ENCODE measurements around the gene ATP10D.

The ATP10D gene

DNA sequence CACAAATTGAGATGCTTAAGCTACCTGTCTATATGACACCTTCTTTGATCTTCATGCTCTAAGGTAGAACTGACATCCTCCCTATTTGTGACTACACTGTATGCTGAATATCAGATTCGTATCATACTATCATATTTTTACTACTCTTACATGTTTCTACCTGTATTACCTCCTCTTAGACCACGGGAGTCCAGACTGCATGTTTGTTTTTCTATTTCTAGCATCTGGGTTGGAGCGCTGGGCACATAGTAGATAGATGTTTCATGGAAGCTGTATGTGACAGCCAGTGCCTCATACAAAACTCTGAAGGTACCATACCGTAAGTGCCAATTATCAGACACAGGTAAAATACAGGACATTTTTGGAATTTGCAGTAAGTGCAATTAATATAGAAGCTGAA is 47.6 kb downstream of the ATP10D start:
- no peaks in the 10 kb centered on the region for H3K9me3 ChIP-seq (replicated peaks in 1 of 2; ENCODE audit: control insufficient read depth in 2 of 2, insufficient read depth in 1 of 2, low read depth in 1 of 2, low read length in 2 of 2)
- WGBS, 2 donors (ENCODE audit: extremely low coverage in 2 of 2, insufficient read length in 2 of 2, insufficient replicate concordance in 1 of 2), result no CpG with 5 or more reads among the region's 4 CpGs
- H3K4ac ChIP-seq (ENCODE audit: low read length), result no peak overlapping the region
- no peak for DNase-seq (ENCODE audit: low spot score)
- no peak overlapping the region for H4K8ac ChIP-seq (ENCODE audit: low read depth, low read length)
- H3K4me2 ChIP-seq (ENCODE audit: insufficient read depth, low read length, poor library complexity, severe bottlenecking), result no peak overlapping the region
- H2BK15ac ChIP-seq (ENCODE audit: low read length), result no peak overlapping the region
- no peak overlapping the region for H4K91ac ChIP-seq (ENCODE audit: low read depth, low read length, poor library complexity)
- no peak overlapping the region for H3K27ac ChIP-seq (replicated peaks; ENCODE audit: low read length)
- peaks cover 8 to 12% of the 10 kb centered on the region in 2 donors for H3K4me1 ChIP-seq (ENCODE audit: control insufficient read depth in 2 of 2, insufficient read depth in 1 of 2, low read depth in 1 of 2, low read length in 2 of 2)
- H3K23ac ChIP-seq (ENCODE audit: low read depth, low read length, poor library complexity), result no peak overlapping the region
- no peak overlapping the region for H3K9ac ChIP-seq (ENCODE audit: low read depth, low read length, poor library complexity)
- no peaks in the 10 kb centered on the region for H3K79me1 ChIP-seq (ENCODE audit: low read depth, low read length)
- no peak overlapping the region for H3K18ac ChIP-seq (ENCODE audit: low read length)
- no peak overlapping the region for H3K14ac ChIP-seq (ENCODE audit: low read length)
- H2BK12ac ChIP-seq (ENCODE audit: low read length), result no peak overlapping the region
- H2AK5ac ChIP-seq (ENCODE audit: low read depth, low read length), result no peak overlapping the region
- H2AFZ ChIP-seq (ENCODE audit: low read length), result no peak overlapping the region
- no peak overlapping the region for H3K4me3 ChIP-seq (ENCODE audit: low read length in 2 of 2)
- no peak overlapping the region for H2BK5ac ChIP-seq (ENCODE audit: low read length)
- H2BK120ac ChIP-seq (ENCODE audit: low read depth, low read length), result no peak overlapping the region
- no peaks in the 10 kb centered on the region for H3K36me3 ChIP-seq (replicated peaks in 1 of 2; ENCODE audit: control insufficient read depth in 2 of 2, insufficient read depth in 2 of 2, low read length in 2 of 2)
- H3K27me3 ChIP-seq (ENCODE audit: control insufficient read depth in 3 of 3, insufficient read depth in 3 of 3, low read depth in 1 of 3, low read length in 3 of 3), result no peaks in the 10 kb centered on the region

DNA sequence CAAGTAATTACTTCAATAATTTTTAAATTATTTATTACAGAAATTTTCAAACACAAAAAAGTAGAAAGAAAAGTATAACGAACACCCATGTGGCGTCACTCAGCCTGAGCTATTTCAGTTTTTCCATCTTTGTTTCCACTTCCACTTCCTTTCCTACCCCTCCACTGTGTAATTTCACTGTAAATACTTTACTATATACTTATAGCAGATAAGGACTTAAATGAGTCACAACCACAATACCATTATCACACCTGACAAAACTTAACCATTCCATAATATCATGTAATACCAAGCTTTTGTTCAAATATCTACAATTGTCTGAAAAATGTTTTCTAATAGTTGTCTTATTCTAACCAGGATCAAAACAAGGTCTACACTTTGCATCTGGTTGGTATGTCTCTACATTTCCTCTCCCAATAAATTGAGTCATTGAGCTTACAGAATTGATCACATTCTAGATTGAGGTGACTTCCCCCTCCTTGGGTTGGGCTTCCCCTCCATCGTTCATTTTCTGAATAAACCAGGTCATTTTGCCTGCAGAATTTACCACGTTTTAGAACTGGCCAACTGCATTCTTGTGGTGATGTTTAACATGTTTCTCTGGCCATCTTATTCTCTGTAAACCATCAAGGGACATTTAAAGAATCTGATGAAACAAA is 48.7 kb downstream of the ATP10D start:
- Histone ChIP-seq H3K23ac (ENCODE audit: low read depth, low read length, poor library complexity) (no peak overlapping the region), H3K14ac (ENCODE audit: low read length) (no peak overlapping the region), H3K4me1 (ENCODE audit: control insufficient read depth in 2 of 2, insufficient read depth in 1 of 2, low read depth in 1 of 2, low read length in 2 of 2) (peaks cover 8 to 12% of the 10 kb centered on the region in 2 donors), H4K8ac (ENCODE audit: low read depth, low read length) (no peak overlapping the region), H2AK5ac (ENCODE audit: low read depth, low read length) (no peak overlapping the region), H4K91ac (ENCODE audit: low read depth, low read length, poor library complexity) (no peak overlapping the region), H2BK120ac (ENCODE audit: low read depth, low read length) (no peak overlapping the region), H2AFZ (ENCODE audit: low read length) (no peak overlapping the region), H3K9me3 (replicated peaks in 1 of 2; ENCODE audit: control insufficient read depth in 2 of 2, insufficient read depth in 1 of 2, low read depth in 1 of 2, low read length in 2 of 2) (no peaks in the 10 kb centered on the region), H3K18ac (ENCODE audit: low read length) (no peak overlapping the region), H2BK12ac (ENCODE audit: low read length) (no peak overlapping the region), H3K79me1 (ENCODE audit: low read depth, low read length) (no peaks in the 10 kb centered on the region), H3K9ac (ENCODE audit: low read depth, low read length, poor library complexity) (no peak overlapping the region), H3K4me3 (ENCODE audit: low read length in 2 of 2) (no peak overlapping the region), H3K4ac (ENCODE audit: low read length) (no peak overlapping the region), H3K36me3 (replicated peaks in 1 of 2; ENCODE audit: control insufficient read depth in 2 of 2, insufficient read depth in 2 of 2, low read length in 2 of 2) (no peaks in the 10 kb centered on the region), H3K27me3 (ENCODE audit: control insufficient read depth in 3 of 3, insufficient read depth in 3 of 3, low read depth in 1 of 3, low read length in 3 of 3) (no peaks in the 10 kb centered on the region), H3K4me2 (ENCODE audit: insufficient read depth, low read length, poor library complexity, severe bottlenecking) (no peak overlapping the region), H2BK5ac (ENCODE audit: low read length) (no peak overlapping the region), H3K27ac (replicated peaks; ENCODE audit: low read length) (no peak overlapping the region), H2BK15ac (ENCODE audit: low read length) (no peak overlapping the region)
- WGBS, 2 donors (ENCODE audit: extremely low coverage in 2 of 2, insufficient read length in 2 of 2, insufficient replicate concordance in 1 of 2), result no CpG with 5 or more reads among the region's 4 CpGs
- no peak for DNase-seq (ENCODE audit: low spot score)

DNA sequence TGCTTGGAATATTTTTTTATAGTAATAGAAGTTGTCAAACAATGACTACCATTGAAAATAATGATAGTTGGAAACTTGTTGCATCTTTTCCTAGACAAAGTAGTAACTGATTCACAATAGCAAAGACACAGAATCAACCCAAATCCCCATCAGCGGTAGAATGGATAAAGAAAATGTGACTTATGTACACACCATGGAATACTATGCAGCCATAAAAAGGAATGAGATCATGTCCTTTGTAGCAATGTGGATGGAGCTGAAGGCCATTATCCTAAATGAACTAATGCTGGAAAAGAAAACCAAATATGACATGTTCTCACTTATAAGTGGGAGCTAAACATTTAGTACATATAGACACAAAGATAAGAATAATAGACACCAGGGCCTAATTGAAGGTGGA is 49.7 kb downstream of the ATP10D start:
- Histone ChIP-seq H3K4me3 (ENCODE audit: low read length in 2 of 2) (no peak overlapping the region), H2BK12ac (ENCODE audit: low read length) (no peak overlapping the region), H3K27me3 (ENCODE audit: control insufficient read depth in 3 of 3, insufficient read depth in 3 of 3, low read depth in 1 of 3, low read length in 3 of 3) (no peaks in the 10 kb centered on the region), H3K18ac (ENCODE audit: low read length) (no peak overlapping the region), H3K79me1 (ENCODE audit: low read depth, low read length) (no peaks in the 10 kb centered on the region), H2AFZ (ENCODE audit: low read length) (no peak overlapping the region), H3K9ac (ENCODE audit: low read depth, low read length, poor library complexity) (no peak overlapping the region), H3K27ac (replicated peaks; ENCODE audit: low read length) (no peak overlapping the region), H3K4me2 (ENCODE audit: insufficient read depth, low read length, poor library complexity, severe bottlenecking) (no peak overlapping the region), H3K9me3 (replicated peaks in 1 of 2; ENCODE audit: control insufficient read depth in 2 of 2, insufficient read depth in 1 of 2, low read depth in 1 of 2, low read length in 2 of 2) (no peaks in the 10 kb centered on the region), H4K8ac (ENCODE audit: low read depth, low read length) (no peak overlapping the region), H2BK15ac (ENCODE audit: low read length) (no peak overlapping the region), H2BK120ac (ENCODE audit: low read depth, low read length) (no peak overlapping the region), H3K4me1 (ENCODE audit: control insufficient read depth in 2 of 2, insufficient read depth in 1 of 2, low read depth in 1 of 2, low read length in 2 of 2) (peaks cover 8 to 12% of the 10 kb centered on the region in 2 donors), H4K91ac (ENCODE audit: low read depth, low read length, poor library complexity) (no peak overlapping the region), H3K23ac (ENCODE audit: low read depth, low read length, poor library complexity) (no peak overlapping the region), H2BK5ac (ENCODE audit: low read length) (no peak overlapping the region), H2AK5ac (ENCODE audit: low read depth, low read length) (no peak overlapping the region), H3K14ac (ENCODE audit: low read length) (no peak overlapping the region), H3K4ac (ENCODE audit: low read length) (no peak overlapping the region), H3K36me3 (replicated peaks in 1 of 2; ENCODE audit: control insufficient read depth in 2 of 2, insufficient read depth in 2 of 2, low read length in 2 of 2) (no peaks in the 10 kb centered on the region)
- DNase-seq (ENCODE audit: low spot score), result no peak
- no CpG with 5 or more reads among the region's 1 CpG for WGBS, 2 donors (ENCODE audit: extremely low coverage in 2 of 2, insufficient read length in 2 of 2, insufficient replicate concordance in 1 of 2)

DNA sequence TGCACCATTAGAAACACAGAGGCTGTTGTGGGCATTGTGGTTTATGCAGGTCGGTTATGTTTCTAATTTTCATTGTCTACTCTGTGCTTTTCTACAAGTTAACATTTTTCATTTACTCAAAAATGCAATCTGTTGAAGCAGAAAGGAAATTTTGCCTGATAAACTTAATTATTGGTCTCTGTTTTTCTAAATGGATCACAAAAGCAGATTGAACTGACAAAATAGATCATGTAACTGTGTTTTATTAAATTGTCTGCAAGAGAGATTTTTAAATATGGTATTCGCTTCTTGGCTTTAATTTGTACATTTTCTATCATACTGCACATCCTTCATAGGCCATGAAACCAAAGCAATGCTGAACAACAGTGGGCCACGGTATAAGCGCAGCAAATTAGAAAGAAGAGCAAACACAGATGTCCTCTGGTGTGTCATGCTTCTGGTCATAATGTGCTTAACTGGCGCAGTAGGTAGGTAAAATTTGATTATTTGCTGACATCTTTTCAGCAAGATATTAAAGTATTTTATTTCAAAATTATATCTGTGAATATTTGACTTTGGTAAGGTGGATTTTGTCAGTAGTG is 50.6 kb downstream of the ATP10D start:
- Histone ChIP-seq H3K36me3 (replicated peaks in 1 of 2; ENCODE audit: control insufficient read depth in 2 of 2, insufficient read depth in 2 of 2, low read length in 2 of 2) (no peaks in the 10 kb centered on the region), H3K27me3 (ENCODE audit: control insufficient read depth in 3 of 3, insufficient read depth in 3 of 3, low read depth in 1 of 3, low read length in 3 of 3) (no peaks in the 10 kb centered on the region), H3K27ac (replicated peaks; ENCODE audit: low read length) (no peak overlapping the region), H3K4me1 (ENCODE audit: control insufficient read depth in 2 of 2, insufficient read depth in 1 of 2, low read depth in 1 of 2, low read length in 2 of 2) (peaks cover 8 to 12% of the 10 kb centered on the region in 2 donors), H2BK5ac (ENCODE audit: low read length) (no peak overlapping the region), H4K91ac (ENCODE audit: low read depth, low read length, poor library complexity) (no peak overlapping the region), H3K4ac (ENCODE audit: low read length) (no peak overlapping the region), H2AK5ac (ENCODE audit: low read depth, low read length) (no peak overlapping the region), H2AFZ (ENCODE audit: low read length) (no peak overlapping the region), H3K18ac (ENCODE audit: low read length) (no peak overlapping the region), H3K14ac (ENCODE audit: low read length) (no peak overlapping the region), H3K79me1 (ENCODE audit: low read depth, low read length) (no peaks in the 10 kb centered on the region), H3K4me2 (ENCODE audit: insufficient read depth, low read length, poor library complexity, severe bottlenecking) (no peak overlapping the region), H3K4me3 (ENCODE audit: low read length in 2 of 2) (no peak overlapping the region), H2BK12ac (ENCODE audit: low read length) (no peak overlapping the region), H3K9ac (ENCODE audit: low read depth, low read length, poor library complexity) (no peak overlapping the region), H2BK120ac (ENCODE audit: low read depth, low read length) (no peak overlapping the region), H3K23ac (ENCODE audit: low read depth, low read length, poor library complexity) (no peak overlapping the region), H3K9me3 (replicated peaks in 1 of 2; ENCODE audit: control insufficient read depth in 2 of 2, insufficient read depth in 1 of 2, low read depth in 1 of 2, low read length in 2 of 2) (no peaks in the 10 kb centered on the region), H4K8ac (ENCODE audit: low read depth, low read length) (no peak overlapping the region), H2BK15ac (ENCODE audit: low read length) (no peak overlapping the region)
- no peak for DNase-seq (ENCODE audit: low spot score)
- WGBS, 2 donors (ENCODE audit: extremely low coverage in 2 of 2, insufficient read length in 2 of 2, insufficient replicate concordance in 1 of 2), result no CpG with 5 or more reads among the region's 5 CpGs

All from neuronal stem cell (in vitro differentiated cells).